Measurements from ENCODE around the gene LSAMP.

DNA sequence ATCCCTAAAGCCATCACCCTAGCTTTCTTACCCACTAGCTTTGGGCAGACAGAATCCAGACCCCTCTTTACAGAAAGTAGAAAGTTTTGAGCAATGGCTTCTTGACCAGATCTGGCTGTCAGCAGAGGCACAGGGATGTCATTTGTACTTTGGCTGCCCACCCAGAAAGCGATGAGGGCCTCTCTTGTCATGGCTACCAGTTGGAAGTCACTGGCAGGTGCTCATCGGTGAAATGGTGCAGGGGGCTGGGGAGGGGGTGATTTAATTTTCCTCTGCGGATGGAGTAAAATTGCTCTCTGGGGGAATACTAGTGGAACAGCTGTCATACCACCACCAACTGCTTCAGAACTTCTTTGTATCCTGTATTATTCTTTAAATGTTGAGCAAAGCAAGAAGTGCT is 393.7 kb downstream of the LSAMP start:
- no peak for TF ChIP-seq CTCF (IDR thresholded peaks at IDR 0.05)
- no peak for TF ChIP-seq POLR2A (IDR thresholded peaks at IDR 0.05)
